ENCODE data around the gene C20orf173.

DNA sequence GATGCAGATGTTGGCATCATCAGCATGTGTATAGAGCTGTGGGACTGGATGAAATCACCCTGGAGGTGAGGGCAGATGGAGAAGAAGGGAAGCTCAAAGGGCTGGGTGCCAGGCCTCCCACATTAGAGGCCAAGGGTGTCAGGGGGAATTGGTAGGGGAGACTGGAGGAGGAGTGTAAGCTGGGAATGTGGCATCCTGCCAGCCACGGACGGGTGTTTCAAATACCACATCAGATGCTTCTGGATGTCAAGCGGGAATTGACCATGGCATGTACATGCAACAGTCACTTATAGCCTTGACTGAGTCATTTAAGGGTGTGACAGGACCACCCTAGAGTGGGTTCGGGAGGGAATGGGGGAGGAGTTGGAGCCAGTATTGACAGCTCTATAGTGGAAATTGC is 22.1 kb upstream of the C20orf173 start:
- no peak for TF ChIP-seq GATA2 (IDR thresholded peaks at IDR 0.05; ENCODE audit: low read depth, low read length)
- no peak for TF ChIP-seq GATA3 (IDR thresholded peaks at IDR 0.05; ENCODE audit: low read depth, low read length)
